HEK293 (cell line): ENCODE measurements around the gene NDFIP2.

ENCODE experiments used
- GLIS1 ChIP-seq: fragments of 450-650 bp; formaldehyde crosslinking; IDR thresholded peaks from 2 replicates; pipeline ENCODE4 v1.5.1; 2016; ENCODE audit warnings: missing biosample characterization, missing genetic modification characterization
- SP7 ChIP-seq: fragments of 450-650 bp; formaldehyde crosslinking; IDR thresholded peaks from 2 replicates; pipeline ENCODE4 v1.5.1; 2016; ENCODE audit warnings: missing biosample characterization, missing genetic modification characterization
- ZBTB17 ChIP-seq: fragments of 450-650 bp; formaldehyde crosslinking; IDR thresholded peaks from 2 replicates; pipeline ENCODE4 v1.5.1; 2016; ENCODE audit warnings: missing biosample characterization, missing genetic modification characterization
- ZEB2 ChIP-seq: fragments of 450-650 bp; formaldehyde crosslinking; IDR thresholded peaks from 2 replicates; pipeline ENCODE4 v1.5.1; 2016; ENCODE audit warnings: missing biosample characterization, missing genetic modification characterization
- ZNF132 ChIP-seq: fragments of 450-650 bp; formaldehyde crosslinking; IDR thresholded peaks from 2 replicates; pipeline ENCODE4 v1.5.1; 2017; ENCODE audit warnings: missing biosample characterization, missing genetic modification characterization, borderline replicate concordance
- ZNF155 ChIP-seq: fragments of 450-650 bp; formaldehyde crosslinking; IDR thresholded peaks from 2 replicates; pipeline ENCODE4 v1.5.1; 2016; ENCODE audit warnings: missing biosample characterization, missing genetic modification characterization
- ZNF266 ChIP-seq: fragments of 450-650 bp; formaldehyde crosslinking; IDR thresholded peaks from 2 replicates; pipeline ENCODE4 v1.5.1; 2016; ENCODE audit warnings: missing biosample characterization, missing genetic modification characterization, low read depth
- ZNF274 ChIP-seq, 2 experiments: fragments of 200-500 bp in 1 of 2; fragments of 450-650 bp in 1 of 2; sonication (Bioruptor generic) in 1 of 2; formaldehyde crosslinking in 1 of 2; IDR thresholded peaks; 2 replicates each; pipeline versions ENCODE4 v1.5.1 to v1.6.1; 2014 to 2016; ENCODE audit warnings: borderline replicate concordance in 1 of 2, inconsistent platforms in 1 of 2, low read length in 1 of 2, missing biosample characterization in 1 of 2, missing genetic modification characterization in 1 of 2
- ZNF610 ChIP-seq: fragments of 450-650 bp; formaldehyde crosslinking; IDR thresholded peaks from 2 replicates; pipeline ENCODE4 v1.5.1; 2016; ENCODE audit warnings: missing biosample characterization, missing genetic modification characterization, borderline replicate concordance
- ZSCAN30 ChIP-seq: fragments of 450-650 bp; IDR thresholded peaks from 2 replicates; pipeline ENCODE4 v1.5.1; 2018; ENCODE audit warnings: missing biosample characterization, mild to moderate bottlenecking, missing genetic modification characterization, moderate library complexity
- TF ChIP-seq, protein P1 (sequence below): fragments of 450-650 bp; formaldehyde crosslinking; IDR thresholded peaks from 2 replicates; pipeline ENCODE4 v1.5.1; 2017; ENCODE audit warnings: missing biosample characterization, missing genetic modification characterization
- TF ChIP-seq, protein P2 (sequence below): fragments of 450-650 bp; formaldehyde crosslinking; IDR thresholded peaks from 2 replicates; pipeline ENCODE4 v1.5.1; 2017; ENCODE audit warnings: missing biosample characterization, missing genetic modification characterization
- TF ChIP-seq, protein P3 (sequence below): fragments of 450-650 bp; formaldehyde crosslinking; IDR thresholded peaks from 2 replicates; pipeline ENCODE4 v1.5.1; 2017; ENCODE audit warnings: missing biosample characterization, missing genetic modification characterization
- TF ChIP-seq, protein P4 (sequence below): fragments of 450-650 bp; formaldehyde crosslinking; IDR thresholded peaks from 2 replicates; pipeline ENCODE4 v1.5.1; 2016; ENCODE audit warnings: missing biosample characterization, missing genetic modification characterization
- TF ChIP-seq, protein P5 (sequence below): fragments of 450-650 bp; IDR thresholded peaks from 2 replicates; pipeline ENCODE4 v1.5.1; 2018; ENCODE audit warnings: missing biosample characterization, mild to moderate bottlenecking, missing genetic modification characterization
- TF ChIP-seq, protein P6 (sequence below): fragments of 450-650 bp; formaldehyde crosslinking; IDR thresholded peaks from 2 replicates; pipeline ENCODE4 v1.5.1; 2016; ENCODE audit warnings: missing biosample characterization, missing genetic modification characterization

Gene NDFIP2

DNA sequence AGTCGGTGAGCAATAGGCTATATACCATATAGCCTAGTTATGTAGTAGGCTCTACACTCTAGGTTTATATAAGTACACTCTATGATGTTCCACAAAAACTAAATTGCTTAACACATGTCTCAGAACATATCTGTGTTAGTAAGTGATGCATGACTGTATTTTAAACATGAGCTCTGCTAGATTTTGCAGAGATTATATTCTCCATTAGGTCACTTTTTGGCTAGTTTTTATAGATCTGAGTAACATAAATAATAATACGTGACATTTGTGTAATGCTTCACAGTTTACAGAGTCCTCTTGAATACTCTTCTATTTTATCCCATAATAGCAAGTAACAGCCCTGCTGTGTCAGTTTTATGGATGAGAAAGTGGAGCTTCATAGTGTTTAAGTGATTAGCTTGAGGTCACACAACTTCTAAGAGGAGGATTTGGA is 47.8 kb downstream of the NDFIP2 start (continued):
- TF ChIP-seq, protein P1, sequence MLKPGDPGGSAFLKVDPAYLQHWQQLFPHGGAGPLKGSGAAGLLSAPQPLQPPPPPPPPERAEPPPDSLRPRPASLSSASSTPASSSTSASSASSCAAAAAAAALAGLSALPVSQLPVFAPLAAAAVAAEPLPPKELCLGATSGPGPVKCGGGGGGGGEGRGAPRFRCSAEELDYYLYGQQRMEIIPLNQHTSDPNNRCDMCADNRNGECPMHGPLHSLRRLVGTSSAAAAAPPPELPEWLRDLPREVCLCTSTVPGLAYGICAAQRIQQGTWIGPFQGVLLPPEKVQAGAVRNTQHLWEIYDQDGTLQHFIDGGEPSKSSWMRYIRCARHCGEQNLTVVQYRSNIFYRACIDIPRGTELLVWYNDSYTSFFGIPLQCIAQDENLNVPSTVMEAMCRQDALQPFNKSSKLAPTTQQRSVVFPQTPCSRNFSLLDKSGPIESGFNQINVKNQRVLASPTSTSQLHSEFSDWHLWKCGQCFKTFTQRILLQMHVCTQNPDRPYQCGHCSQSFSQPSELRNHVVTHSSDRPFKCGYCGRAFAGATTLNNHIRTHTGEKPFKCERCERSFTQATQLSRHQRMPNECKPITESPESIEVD (tag by site-specific recombination) = peak; percentile 91
- TF ChIP-seq ZNF132 (tag by site-specific recombination) (no peak), ZSCAN30 (tag by site-specific recombination) (0 out of 2 replicates have a peak, but pooled peaks have one; percentile 35), ZBTB17 (tag by site-specific recombination) (0 out of 2 replicates have a peak, but pooled peaks have one; percentile 41), GLIS1 (tag by site-specific recombination) (no peak), ZNF266 (tag by site-specific recombination) (no peak), ZEB2 (tag by site-specific recombination) (peak; percentile 55; the same call in 1 of the 2 replicates), ZNF610 (tag by site-specific recombination) (no peak), ZNF155 (tag by site-specific recombination) (no peak), SP7 (peak; percentile 54; the same call in 1 of the 2 replicates), ZNF274 (IDR thresholded peaks at IDR 0.05; ENCODE audit: low read length) (no peak), ZNF274 (tag by site-specific recombination; IDR thresholded peaks at IDR 0.05; ENCODE audit: borderline replicate concordance) (no peak)
- TF ChIP-seq, protein P2, sequence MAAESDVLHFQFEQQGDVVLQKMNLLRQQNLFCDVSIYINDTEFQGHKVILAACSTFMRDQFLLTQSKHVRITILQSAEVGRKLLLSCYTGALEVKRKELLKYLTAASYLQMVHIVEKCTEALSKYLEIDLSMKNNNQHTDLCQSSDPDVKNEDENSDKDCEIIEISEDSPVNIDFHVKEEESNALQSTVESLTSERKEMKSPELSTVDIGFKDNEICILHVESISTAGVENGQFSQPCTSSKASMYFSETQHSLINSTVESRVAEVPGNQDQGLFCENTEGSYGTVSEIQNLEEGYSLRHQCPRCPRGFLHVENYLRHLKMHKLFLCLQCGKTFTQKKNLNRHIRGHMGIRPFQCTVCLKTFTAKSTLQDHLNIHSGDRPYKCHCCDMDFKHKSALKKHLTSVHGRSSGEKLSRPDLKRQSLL (tag by site-specific recombination) = no peak
- TF ChIP-seq, protein P3, sequence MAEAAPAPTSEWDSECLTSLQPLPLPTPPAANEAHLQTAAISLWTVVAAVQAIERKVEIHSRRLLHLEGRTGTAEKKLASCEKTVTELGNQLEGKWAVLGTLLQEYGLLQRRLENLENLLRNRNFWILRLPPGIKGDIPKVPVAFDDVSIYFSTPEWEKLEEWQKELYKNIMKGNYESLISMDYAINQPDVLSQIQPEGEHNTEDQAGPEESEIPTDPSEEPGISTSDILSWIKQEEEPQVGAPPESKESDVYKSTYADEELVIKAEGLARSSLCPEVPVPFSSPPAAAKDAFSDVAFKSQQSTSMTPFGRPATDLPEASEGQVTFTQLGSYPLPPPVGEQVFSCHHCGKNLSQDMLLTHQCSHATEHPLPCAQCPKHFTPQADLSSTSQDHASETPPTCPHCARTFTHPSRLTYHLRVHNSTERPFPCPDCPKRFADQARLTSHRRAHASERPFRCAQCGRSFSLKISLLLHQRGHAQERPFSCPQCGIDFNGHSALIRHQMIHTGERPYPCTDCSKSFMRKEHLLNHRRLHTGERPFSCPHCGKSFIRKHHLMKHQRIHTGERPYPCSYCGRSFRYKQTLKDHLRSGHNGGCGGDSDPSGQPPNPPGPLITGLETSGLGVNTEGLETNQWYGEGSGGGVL (tag by site-specific recombination) = no peak
- TF ChIP-seq, protein P4, sequence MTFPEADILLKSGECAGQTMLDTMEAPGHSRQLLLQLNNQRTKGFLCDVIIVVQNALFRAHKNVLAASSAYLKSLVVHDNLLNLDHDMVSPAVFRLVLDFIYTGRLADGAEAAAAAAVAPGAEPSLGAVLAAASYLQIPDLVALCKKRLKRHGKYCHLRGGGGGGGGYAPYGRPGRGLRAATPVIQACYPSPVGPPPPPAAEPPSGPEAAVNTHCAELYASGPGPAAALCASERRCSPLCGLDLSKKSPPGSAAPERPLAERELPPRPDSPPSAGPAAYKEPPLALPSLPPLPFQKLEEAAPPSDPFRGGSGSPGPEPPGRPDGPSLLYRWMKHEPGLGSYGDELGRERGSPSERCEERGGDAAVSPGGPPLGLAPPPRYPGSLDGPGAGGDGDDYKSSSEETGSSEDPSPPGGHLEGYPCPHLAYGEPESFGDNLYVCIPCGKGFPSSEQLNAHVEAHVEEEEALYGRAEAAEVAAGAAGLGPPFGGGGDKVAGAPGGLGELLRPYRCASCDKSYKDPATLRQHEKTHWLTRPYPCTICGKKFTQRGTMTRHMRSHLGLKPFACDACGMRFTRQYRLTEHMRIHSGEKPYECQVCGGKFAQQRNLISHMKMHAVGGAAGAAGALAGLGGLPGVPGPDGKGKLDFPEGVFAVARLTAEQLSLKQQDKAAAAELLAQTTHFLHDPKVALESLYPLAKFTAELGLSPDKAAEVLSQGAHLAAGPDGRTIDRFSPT (tag by site-specific recombination) = peak; percentile 91
- TF ChIP-seq, protein P5, sequence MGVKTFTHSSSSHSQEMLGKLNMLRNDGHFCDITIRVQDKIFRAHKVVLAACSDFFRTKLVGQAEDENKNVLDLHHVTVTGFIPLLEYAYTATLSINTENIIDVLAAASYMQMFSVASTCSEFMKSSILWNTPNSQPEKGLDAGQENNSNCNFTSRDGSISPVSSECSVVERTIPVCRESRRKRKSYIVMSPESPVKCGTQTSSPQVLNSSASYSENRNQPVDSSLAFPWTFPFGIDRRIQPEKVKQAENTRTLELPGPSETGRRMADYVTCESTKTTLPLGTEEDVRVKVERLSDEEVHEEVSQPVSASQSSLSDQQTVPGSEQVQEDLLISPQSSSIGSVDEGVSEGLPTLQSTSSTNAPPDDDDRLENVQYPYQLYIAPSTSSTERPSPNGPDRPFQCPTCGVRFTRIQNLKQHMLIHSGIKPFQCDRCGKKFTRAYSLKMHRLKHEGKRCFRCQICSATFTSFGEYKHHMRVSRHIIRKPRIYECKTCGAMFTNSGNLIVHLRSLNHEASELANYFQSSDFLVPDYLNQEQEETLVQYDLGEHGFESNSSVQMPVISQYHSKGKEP (tag by site-specific recombination) = peak; percentile 88
- TF ChIP-seq, protein P6, sequence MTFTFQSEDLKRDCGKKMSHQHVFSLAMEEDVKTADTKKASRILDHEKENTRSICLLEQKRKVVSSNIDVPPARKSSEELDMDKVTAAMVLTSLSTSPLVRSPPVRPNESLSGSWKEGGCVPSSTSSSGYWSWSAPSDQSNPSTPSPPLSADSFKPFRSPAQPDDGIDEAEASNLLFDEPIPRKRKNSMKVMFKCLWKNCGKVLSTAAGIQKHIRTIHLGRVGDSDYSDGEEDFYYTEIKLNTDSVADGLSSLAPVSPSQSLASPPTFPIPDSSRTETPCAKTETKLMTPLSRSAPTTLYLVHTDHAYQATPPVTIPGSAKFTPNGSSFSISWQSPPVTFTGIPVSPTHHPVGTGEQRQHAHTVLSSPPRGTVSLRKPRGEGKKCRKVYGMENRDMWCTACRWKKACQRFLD (tag by site-specific recombination) = no peak
